ENCODE results near the gene CDH23.

DNA sequence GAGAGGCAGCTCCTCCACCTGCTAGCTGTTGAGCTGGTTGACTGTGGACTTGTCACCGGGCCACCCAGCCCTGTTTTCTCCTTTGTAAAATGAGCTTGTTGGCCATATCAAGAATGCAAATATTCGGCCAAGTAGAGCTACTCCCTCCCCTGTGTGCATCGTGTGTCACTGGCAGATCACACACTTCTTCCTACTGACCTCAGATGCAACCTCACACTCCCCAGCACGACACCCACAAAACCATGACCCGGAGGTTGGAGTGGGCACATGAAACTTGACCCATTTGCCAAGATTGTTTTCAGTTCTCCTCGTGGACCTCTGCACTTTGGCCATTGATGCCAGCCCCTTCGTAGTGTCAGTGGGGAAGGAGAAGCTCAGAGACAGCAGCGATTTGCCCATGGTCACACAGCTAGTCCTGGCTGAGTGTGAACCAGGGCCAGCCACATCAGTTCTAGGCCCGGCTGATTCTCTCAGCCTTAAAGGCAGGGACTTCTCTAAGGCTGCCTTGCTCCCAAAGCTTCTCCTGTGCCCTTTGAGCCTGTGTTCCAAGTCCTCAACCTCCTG lies 101.1 kb downstream of the CDH23 start:
- TF ChIP-seq, protein P1, sequence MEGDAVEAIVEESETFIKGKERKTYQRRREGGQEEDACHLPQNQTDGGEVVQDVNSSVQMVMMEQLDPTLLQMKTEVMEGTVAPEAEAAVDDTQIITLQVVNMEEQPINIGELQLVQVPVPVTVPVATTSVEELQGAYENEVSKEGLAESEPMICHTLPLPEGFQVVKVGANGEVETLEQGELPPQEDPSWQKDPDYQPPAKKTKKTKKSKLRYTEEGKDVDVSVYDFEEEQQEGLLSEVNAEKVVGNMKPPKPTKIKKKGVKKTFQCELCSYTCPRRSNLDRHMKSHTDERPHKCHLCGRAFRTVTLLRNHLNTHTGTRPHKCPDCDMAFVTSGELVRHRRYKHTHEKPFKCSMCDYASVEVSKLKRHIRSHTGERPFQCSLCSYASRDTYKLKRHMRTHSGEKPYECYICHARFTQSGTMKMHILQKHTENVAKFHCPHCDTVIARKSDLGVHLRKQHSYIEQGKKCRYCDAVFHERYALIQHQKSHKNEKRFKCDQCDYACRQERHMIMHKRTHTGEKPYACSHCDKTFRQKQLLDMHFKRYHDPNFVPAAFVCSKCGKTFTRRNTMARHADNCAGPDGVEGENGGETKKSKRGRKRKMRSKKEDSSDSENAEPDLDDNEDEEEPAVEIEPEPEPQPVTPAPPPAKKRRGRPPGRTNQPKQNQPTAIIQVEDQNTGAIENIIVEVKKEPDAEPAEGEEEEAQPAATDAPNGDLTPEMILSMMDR (conservative IDR thresholded peaks at IDR 0.05 in 1 of 2, IDR thresholded peaks at IDR 0.05 in 1 of 2; ENCODE audit: extremely low read depth in 1 of 2, insufficient read depth in 1 of 2, low read depth in 1 of 2, low read length in 2 of 2): no peak
- TF ChIP-seq EZH2 (IDR thresholded peaks at IDR 0.05; ENCODE audit: borderline replicate concordance, low read length): no peak
